GM12891 (cell line): Measurements from ENCODE around the gene GAK.

Experiments used
- POLR2A ChIP-seq: IDR thresholded peaks from 2 replicates; pipeline ENCODE4 v1.6.1; 2011; ENCODE audit warnings: low read depth, low read length, control low read depth
- POU2F2 ChIP-seq: IDR thresholded peaks from 2 replicates; pipeline ENCODE4 v1.6.1; 2011; ENCODE audit warnings: low read depth, mild to moderate bottlenecking, control low read depth, low read length, moderate library complexity
- SPI1 ChIP-seq: IDR thresholded peaks from 2 replicates; pipeline ENCODE4 v1.6.1; 2011; ENCODE audit warnings: low read depth, low read length, control low read depth

DNA sequence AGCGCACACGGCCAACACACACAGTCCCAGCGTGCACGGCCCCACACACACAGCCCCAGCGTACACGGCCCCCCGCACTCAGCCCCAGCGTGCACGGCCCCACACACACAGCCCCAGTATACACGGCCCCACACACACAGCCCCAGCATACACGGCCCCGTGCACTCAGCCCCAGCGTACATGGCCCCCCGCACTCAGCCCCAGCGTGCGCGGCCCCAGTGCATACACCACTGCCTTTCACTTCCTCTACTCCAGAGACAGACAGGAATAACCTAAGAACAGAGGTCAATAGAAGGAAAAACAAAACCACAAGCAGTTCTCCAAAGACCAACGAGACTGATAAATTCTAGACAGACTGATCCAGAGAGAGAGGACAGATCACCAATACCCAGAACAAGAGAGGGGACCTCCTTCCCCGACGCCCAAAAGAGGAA lies 17.1 kb downstream of the GAK start:
- TF ChIP-seq POU2F2, result no peak
- TF ChIP-seq SPI1, result peak; percentile 78
- TF ChIP-seq POLR2A, result no peak
